ENCODE measurements around the gene HOXA3.

The HOXA3 gene

GRCh38 chr7:27151931-27152815 lies at the start of gene HOXA3:
HOXA3 (minus strand) TSS chr7:27152583; CDS start chr7:27110640, 41,943 bp downstream.
- DNase-seq: no peak

- DNase-seq: no peak
These were observed 49.2 kb upstream of the HOXA3 start for GRCh38 chr7:27201580-27202017.

GRCh38 chr7:27200761-27201579 lies 48.6 kb upstream of the HOXA3 start:
- no peak for DNase-seq

GRCh38 chr7:27199849-27200760 lies 47.7 kb upstream of the HOXA3 start, which contains the start of gene HOXA13:
HOXA13 (minus strand) TSS chr7:27200091; CDS start chr7:27200077, 14 bp downstream.
- DNase-seq: no peak

- no peak for DNase-seq
These were observed 46.8 kb upstream of the HOXA3 start for GRCh38 chr7:27198871-27199801.

- no peak for DNase-seq
These were observed 45.9 kb upstream of the HOXA3 start for GRCh38 chr7:27198138-27198841.

- DNase-seq: no peak
These were observed 45.0 kb upstream of the HOXA3 start for GRCh38 chr7:27197137-27198042.

- DNase-seq: peak; percentile 89
These were observed 43.9 kb upstream of the HOXA3 start for GRCh38 chr7:27196287-27196767.

- DNase-seq: no peak
These were observed 42.5 kb upstream of the HOXA3 start for GRCh38 chr7:27194686-27195379.

GRCh38 chr7:27194002-27194352 lies 41.6 kb upstream of the HOXA3 start:
- no peak for DNase-seq

- no peak for DNase-seq
These were observed 41.1 kb upstream of the HOXA3 start for GRCh38 chr7:27193335-27194001.

- DNase-seq: no peak
These were observed 40.4 kb upstream of the HOXA3 start for GRCh38 chr7:27192546-27193334.

GRCh38 chr7:27191833-27192545 lies 39.6 kb upstream of the HOXA3 start:
- no peak for DNase-seq

- DNase-seq: no peak
These were observed 38.9 kb upstream of the HOXA3 start for GRCh38 chr7:27191161-27191731.

GRCh38 chr7:27189997-27190748 lies 37.8 kb upstream of the HOXA3 start:
- DNase-seq: no peak

Data from activated CD4-positive, alpha-beta T cell treated with anti-CD3 and anti-CD28 coated beads, Interleukin-2, amount 50 U/mL, for 1 hour (primary cell).